ENCODE data around the gene SMCO2.

Gene SMCO2

GRCh38 chr12:27412047-27412446 lies 34.5 kb upstream of the SMCO2 start:
- H3K9me3 ChIP-seq (replicated peaks; ENCODE audit: insufficient read depth, low read length): no peaks in the 10 kb centered on the region
- no peaks in the 10 kb centered on the region for H3K27me3 ChIP-seq (replicated peaks; ENCODE audit: insufficient read depth, low read length)
- TF ChIP-seq CTCF (IDR thresholded peaks at IDR 0.05; ENCODE audit: low read length) (no peak), EZH2 (optimal IDR thresholded peaks at IDR 0.05; ENCODE audit: low read depth, low read length) (no peak), EZH2phosphoT487 (IDR thresholded peaks at IDR 0.05; ENCODE audit: low read length) (no peak)
- no peak for DNase-seq
- H3K27ac ChIP-seq (ENCODE audit: low read length): no peak overlapping the region
- no peaks in the 10 kb centered on the region for H3K9me2 ChIP-seq (replicated peaks; ENCODE audit: insufficient read depth, low read length)
- no peaks in the 10 kb centered on the region for H3K36me3 ChIP-seq (replicated peaks; ENCODE audit: insufficient read depth, low read length)
- no peaks in the 10 kb centered on the region for H3K4me1 ChIP-seq (ENCODE audit: low read length)
- H3K79me2 ChIP-seq (ENCODE audit: low read length): no peaks in the 10 kb centered on the region
- H3K4me2 ChIP-seq (ENCODE audit: low read depth, low read length): no peak overlapping the region
- no peak overlapping the region for H2AFZ ChIP-seq (ENCODE audit: low read length)
- no peaks in the 10 kb centered on the region for H4K20me1 ChIP-seq (ENCODE audit: insufficient read depth, low read length)
- no peak overlapping the region for H3K4me3 ChIP-seq (ENCODE audit: low read length)
- H3F3A ChIP-seq (ENCODE audit: insufficient read depth, low read length): no peaks in the 10 kb centered on the region
- H3K9ac ChIP-seq (ENCODE audit: low read length): no peak overlapping the region

DNA sequence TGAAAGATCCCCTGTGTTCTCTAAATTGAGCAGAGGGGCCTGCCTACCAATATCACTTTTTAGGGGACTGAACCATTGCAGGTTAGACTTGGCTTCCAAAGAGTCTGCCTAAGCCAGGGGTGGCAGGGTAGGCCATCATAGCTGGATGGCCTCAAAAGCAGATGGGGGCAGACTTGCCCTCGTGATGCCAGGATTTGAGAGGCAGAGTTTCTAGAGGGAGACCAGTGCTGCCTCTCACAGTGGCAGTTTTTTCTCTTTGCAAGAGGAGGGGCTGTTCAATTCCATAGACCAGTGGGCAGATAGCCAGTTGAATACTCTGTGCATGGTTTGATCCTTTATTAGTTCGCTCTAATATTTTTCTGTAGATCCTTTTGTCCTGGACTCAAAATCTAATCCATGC lies 23.8 kb upstream of the SMCO2 start:
- H3K36me3 ChIP-seq (replicated peaks; ENCODE audit: insufficient read depth, low read length): no peaks in the 10 kb centered on the region
- TF ChIP-seq EZH2 (optimal IDR thresholded peaks at IDR 0.05; ENCODE audit: low read depth, low read length): no peak
- no peak for TF ChIP-seq EZH2phosphoT487 (IDR thresholded peaks at IDR 0.05; ENCODE audit: low read length)
- no peak for TF ChIP-seq CTCF (IDR thresholded peaks at IDR 0.05; ENCODE audit: low read length)
- H3K27ac ChIP-seq (ENCODE audit: low read length): no peak overlapping the region
- no peak for DNase-seq
- H4K20me1 ChIP-seq (ENCODE audit: insufficient read depth, low read length): no peaks in the 10 kb centered on the region
- H3K79me2 ChIP-seq (ENCODE audit: low read length): no peaks in the 10 kb centered on the region
- H3K4me2 ChIP-seq (ENCODE audit: low read depth, low read length): no peak overlapping the region
- H3K9ac ChIP-seq (ENCODE audit: low read length): no peak overlapping the region
- no peaks in the 10 kb centered on the region for H3K4me1 ChIP-seq (ENCODE audit: low read length)
- H3K27me3 ChIP-seq (replicated peaks; ENCODE audit: insufficient read depth, low read length): no peaks in the 10 kb centered on the region
- H2AFZ ChIP-seq (ENCODE audit: low read length): no peak overlapping the region
- no peak overlapping the region for H3K4me3 ChIP-seq (ENCODE audit: low read length)
- H3F3A ChIP-seq (ENCODE audit: insufficient read depth, low read length): no peaks in the 10 kb centered on the region
- H3K9me3 ChIP-seq (replicated peaks; ENCODE audit: insufficient read depth, low read length): no peaks in the 10 kb centered on the region
- H3K9me2 ChIP-seq (replicated peaks; ENCODE audit: insufficient read depth, low read length): no peaks in the 10 kb centered on the region

- H3F3A ChIP-seq (ENCODE audit: insufficient read depth, low read length): no peaks in the 10 kb centered on the region
- no peaks in the 10 kb centered on the region for H3K9me3 ChIP-seq (replicated peaks; ENCODE audit: insufficient read depth, low read length)
- H3K9ac ChIP-seq (ENCODE audit: low read length): no peak overlapping the region
- no peak for TF ChIP-seq EZH2 (optimal IDR thresholded peaks at IDR 0.05; ENCODE audit: low read depth, low read length)
- TF ChIP-seq CTCF (IDR thresholded peaks at IDR 0.05; ENCODE audit: low read length): peak; percentile 39
- no peaks in the 10 kb centered on the region for H4K20me1 ChIP-seq (ENCODE audit: insufficient read depth, low read length)
- no peaks in the 10 kb centered on the region for H3K4me1 ChIP-seq (ENCODE audit: low read length)
- H3K79me2 ChIP-seq (ENCODE audit: low read length): no peaks in the 10 kb centered on the region
- DNase-seq: peak; percentile 20
- no peaks in the 10 kb centered on the region for H3K27me3 ChIP-seq (replicated peaks; ENCODE audit: insufficient read depth, low read length)
- H3K4me2 ChIP-seq (ENCODE audit: low read depth, low read length): no peak overlapping the region
- H3K27ac ChIP-seq (ENCODE audit: low read length): no peak overlapping the region
- H3K4me3 ChIP-seq (ENCODE audit: low read length): no peak overlapping the region
- no peak overlapping the region for H2AFZ ChIP-seq (ENCODE audit: low read length)
- H3K36me3 ChIP-seq (replicated peaks; ENCODE audit: insufficient read depth, low read length): no peaks in the 10 kb centered on the region
- H3K9me2 ChIP-seq (replicated peaks; ENCODE audit: insufficient read depth, low read length): no peaks in the 10 kb centered on the region
These were observed 21.8 kb upstream of the SMCO2 start for GRCh38 chr12:27424631-27425230.

All from MM.1S (cell line).